GM23338 (cell line): Measurements from ENCODE around the gene HOXD4. TPM values are rescaled to one million over a fixed set of nuclear protein-coding genes. Genes with fewer than 3 reads are reported as not detected.

Source experiments
- ATAC-seq: fragments of 200-7000 bp; cut with Tn5 transposase; 3 replicates; pipeline ENCODE4 v1.9.1; 2020
- DNase-seq: peaks from one replicate; pipeline ENCODE4 v3.0.0-alpha.2; 2015; ENCODE audit warnings: low spot score
- H2AFZ ChIP-seq: fragments of 200-600 bp; sonication (generic); 2 replicates; pipeline ENCODE4 v1.8.0; 2016; ENCODE audit warnings: antibody characterized with exemption, mild to moderate bottlenecking, moderate library complexity
- H3F3A ChIP-seq: fragments of 200-600 bp; sonication (generic); replicated peaks from 2 replicates; pipeline ENCODE4 v1.8.0; 2017; ENCODE audit warnings: antibody characterized with exemption, mixed run types, low read depth
- H3K27ac ChIP-seq: fragments of 200-600 bp; sonication (generic); 2 replicates; pipeline ENCODE4 v1.6.1; 2016; ENCODE audit warnings: low read depth
- H3K27me3 ChIP-seq: fragments of 200-600 bp; sonication (generic); 2 replicates; pipeline ENCODE4 v1.8.0; 2016; ENCODE audit warnings: mild to moderate bottlenecking, mixed run types, moderate library complexity; ENCODE audit not compliant: insufficient read depth
- H3K36me3 ChIP-seq: fragments of 200-600 bp; sonication (generic); 2 replicates; pipeline ENCODE4 v1.8.0; 2016; ENCODE audit warnings: mild to moderate bottlenecking; ENCODE audit not compliant: insufficient read depth
- H3K4me1 ChIP-seq: fragments of 200-600 bp; sonication (generic); 2 replicates; pipeline ENCODE4 v1.8.0; 2016; ENCODE audit warnings: mild to moderate bottlenecking, moderate library complexity; ENCODE audit not compliant: insufficient read depth
- H3K4me2 ChIP-seq: fragments of 200-600 bp; sonication (generic); 2 replicates; pipeline ENCODE4 v1.7.1; 2017; ENCODE audit warnings: mixed run types
- H3K4me3 ChIP-seq: fragments of 200-600 bp; sonication (generic); 2 replicates; pipeline ENCODE4 v1.6.1; 2016; ENCODE audit warnings: mixed run types
- H3K79me2 ChIP-seq: fragments of 200-600 bp; sonication (generic); replicated peaks from 2 replicates; pipeline ENCODE4 v1.8.0; 2017; ENCODE audit warnings: mild to moderate bottlenecking; ENCODE audit not compliant: insufficient read depth
- H3K9me2 ChIP-seq: fragments of 200-600 bp; sonication (generic); 2 replicates; pipeline ENCODE4 v1.8.0; 2017; ENCODE audit not compliant: insufficient read depth
- H4K20me1 ChIP-seq: fragments of 200-600 bp; sonication (generic); replicated peaks from 2 replicates; pipeline ENCODE4 v1.8.0; 2017; ENCODE audit warnings: mild to moderate bottlenecking; ENCODE audit not compliant: insufficient read depth
- H3K27ac Mint-ChIP-seq: 2 replicates; pipeline ENCODE4 v1.8.0; 2020; ENCODE audit warnings: inconsistent platforms, mild to moderate bottlenecking, moderate library complexity, mixed read lengths
- H3K27me3 Mint-ChIP-seq: 3 replicates; pipeline ENCODE4 v1.8.0; 2022; ENCODE audit warnings: low read depth, mild to moderate bottlenecking, moderate library complexity, mixed read lengths, inconsistent platforms; ENCODE audit not compliant: insufficient read depth, poor library complexity
- H3K36me3 Mint-ChIP-seq: 3 replicates; pipeline ENCODE4 v1.8.0; 2021; ENCODE audit warnings: low read depth, mild to moderate bottlenecking, inconsistent platforms, moderate library complexity, mixed read lengths
- H3K4me1 Mint-ChIP-seq: 3 replicates; pipeline ENCODE4 v1.8.0; 2020; ENCODE audit warnings: mild to moderate bottlenecking, inconsistent platforms, mixed read lengths
- H3K4me3 Mint-ChIP-seq: 3 replicates; pipeline ENCODE4 v1.8.0; 2021; ENCODE audit warnings: moderate library complexity, mild to moderate bottlenecking, inconsistent platforms, mixed read lengths
- H3K9me3 Mint-ChIP-seq: 3 replicates; pipeline ENCODE4 v1.8.0; 2020; ENCODE audit warnings: moderate library complexity, mild to moderate bottlenecking, inconsistent platforms, mixed read lengths
- CTCF ChIP-seq, 2 experiments: fragments of 200-600 bp in 1 of 2; sonication (generic) in 1 of 2; conservative IDR thresholded peaks; 2 replicates each; pipeline versions ENCODE4 v1.5.1 to v1.6.1; 2016 to 2017; ENCODE audit warnings: antibody characterized with exemption in 2 of 2, low read depth in 2 of 2, mild to moderate bottlenecking in 2 of 2, moderate library complexity in 1 of 2
- ETS1 ChIP-seq: IDR thresholded peaks from 2 replicates; pipeline ENCODE4 v1.6.1; 2016; ENCODE audit warnings: antibody characterized with exemption
- EZH2 ChIP-seq: fragments of 200-600 bp; sonication (generic); IDR thresholded peaks from one replicate; pipeline ENCODE4 v1.8.0; 2017; ENCODE audit warnings: antibody characterized with exemption, mild to moderate bottlenecking, low read depth; ENCODE audit not compliant: unreplicated experiment
- NANOG ChIP-seq: IDR thresholded peaks from 2 replicates; pipeline ENCODE4 v1.6.1; 2016; ENCODE audit warnings: antibody characterized with exemption, borderline replicate concordance
- POLR2AphosphoS5 ChIP-seq: IDR thresholded peaks from 2 replicates; pipeline ENCODE4 v1.6.1; 2016; ENCODE audit warnings: antibody characterized with exemption, low read depth
- polyA plus RNA-seq: library from polyadenylated mRNA; unstranded; fragments of >200 nt; fragmentation: Nextera tagmentation; extraction: Ambion mirVana; gene quantifications from 2 replicates; pipeline ENCODE4 v1.2.1, GENCODE V29; 2016
- total RNA-seq: library from RNA; depleted of rRNA; stranded (reverse); fragments of >200 nt; shearing (Covaris generic); gene quantifications from 2 replicates; pipeline ENCODE4 v1.2.3, GENCODE V29; 2014

HOXD4 gene
- total and polyA plus RNA-seq, 2 experiments from 2014 or later: not detected

- Histone ChIP-seq H3K9me2 (no peaks in the 10 kb centered on the region), H3K4me3 (no peak overlapping the region), H4K20me1 (peaks cover 31% of the 10 kb centered on the region), H3K4me2 (no peak overlapping the region), H3K4me1 (peaks cover 37% of the 10 kb centered on the region), H3K79me2 (no peaks in the 10 kb centered on the region), H2AFZ (no peak overlapping the region), H3K27ac (no peak overlapping the region), H3F3A (peaks cover 48% of the 10 kb centered on the region), H3K27me3 (peaks cover 99% of the 10 kb centered on the region), H3K36me3 (no peaks in the 10 kb centered on the region)
- Mint-ChIP-seq H3K27ac (no peak overlapping the region), H3K36me3 (no peaks in the 10 kb centered on the region; the same call in 2 of the 3 replicates), H3K9me3 (peaks cover 5% of the 10 kb centered on the region), H3K4me3 (no peak overlapping the region), H3K4me1 (peaks cover 22% of the 10 kb centered on the region), H3K27me3 (peaks cover 94% of the 10 kb centered on the region)
- no peak for ATAC-seq
- peak; percentile 60 for TF ChIP-seq EZH2
- TF ChIP-seq POLR2AphosphoS5: no peak
- no peak for DNase-seq
Observed at GRCh38 chr2:176109946-176110345, 41.4 kb upstream of the HOXD4 start.

GRCh38 chr2:176110415-176111308, 40.7 kb upstream of the HOXD4 start:
- H3K4me3 Mint-ChIP-seq: no peak overlapping the region
- peaks cover 37% of the 10 kb centered on the region for H3K4me1 ChIP-seq
- ATAC-seq: no peak
- no peaks in the 10 kb centered on the region for H3K9me2 ChIP-seq
- H3K79me2 ChIP-seq: no peaks in the 10 kb centered on the region
- H3K9me3 Mint-ChIP-seq: peaks cover 3% of the 10 kb centered on the region
- no peaks in the 10 kb centered on the region; the same call in 2 of the 3 replicates for H3K36me3 Mint-ChIP-seq
- no peak overlapping the region for H3K27ac ChIP-seq
- no peaks in the 10 kb centered on the region for H3K36me3 ChIP-seq
- peaks cover 51% of the 10 kb centered on the region for H3F3A ChIP-seq
- no peak for TF ChIP-seq NANOG
- peak; percentile 65 for TF ChIP-seq EZH2
- H3K27me3 ChIP-seq: peaks cover 99% of the 10 kb centered on the region
- DNase-seq: no peak
- no peak overlapping the region for H3K4me2 ChIP-seq
- no peak overlapping the region for H3K4me3 ChIP-seq
- H3K27me3 Mint-ChIP-seq: peaks cover 94% of the 10 kb centered on the region
- H3K27ac Mint-ChIP-seq: no peak overlapping the region
- H3K4me1 Mint-ChIP-seq: peaks cover 20% of the 10 kb centered on the region
- H2AFZ ChIP-seq: no peak overlapping the region
- peaks cover 31% of the 10 kb centered on the region for H4K20me1 ChIP-seq

DNA sequence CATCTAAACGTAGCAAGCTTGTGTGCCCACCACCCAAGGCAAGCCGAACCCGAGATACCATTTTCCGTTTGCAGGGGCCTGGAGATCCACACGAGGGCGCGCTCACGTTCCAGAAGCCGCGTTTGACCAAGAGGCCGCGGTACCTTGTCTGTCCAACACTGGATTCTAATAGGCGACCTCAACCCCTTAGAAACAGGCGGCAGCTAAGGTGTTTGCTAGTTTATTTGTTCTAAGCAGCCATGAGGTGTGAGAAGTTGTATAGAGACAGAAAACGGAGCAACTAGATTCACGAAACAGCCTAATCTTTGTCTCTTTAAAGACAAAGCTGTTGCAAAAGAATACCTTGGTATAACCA, 40.1 kb upstream of the HOXD4 start:
- peaks cover 31% of the 10 kb centered on the region for H4K20me1 ChIP-seq
- H3K36me3 ChIP-seq: no peaks in the 10 kb centered on the region
- H3F3A ChIP-seq: peaks cover 49% of the 10 kb centered on the region
- DNase-seq (peak; percentile 94), ATAC-seq (peak; percentile 9)
- H3K9me2 ChIP-seq: no peaks in the 10 kb centered on the region
- no peaks in the 10 kb centered on the region for H3K79me2 ChIP-seq
- no peak overlapping the region for H3K4me2 ChIP-seq
- peak; percentile 79 for TF ChIP-seq EZH2
- no peak for TF ChIP-seq ETS1
- peak; percentile 79 to 88 for TF ChIP-seq CTCF (conservative IDR thresholded peaks at IDR 0.05; ENCODE audit: low read depth in 2 of 2)
- Mint-ChIP-seq H3K27ac (no peak overlapping the region), H3K4me3 (no peak overlapping the region), H3K4me1 (peaks cover 17% of the 10 kb centered on the region), H3K9me3 (peaks cover 3% of the 10 kb centered on the region), H3K27me3 (peaks cover 94% of the 10 kb centered on the region), H3K36me3 (no peaks in the 10 kb centered on the region; the same call in 2 of the 3 replicates)
- peaks cover 38% of the 10 kb centered on the region for H3K4me1 ChIP-seq
- H3K27me3 ChIP-seq: peaks cover 99% of the 10 kb centered on the region
- no peak overlapping the region for H2AFZ ChIP-seq
- H3K27ac ChIP-seq: no peak overlapping the region
- H3K4me3 ChIP-seq: no peak overlapping the region
